Osteocyte (in vitro differentiated cells): Measurements from ENCODE around the gene NUBP2. TPM values are rescaled to one million over a fixed set of nuclear protein-coding genes. Genes with fewer than 3 reads are reported as not detected.

Source experiments
- DNase-seq: peaks from one replicate; pipeline ENCODE4 v3.0.0; 2021; ENCODE audit warnings: mixed read lengths; ENCODE audit not compliant: unreplicated experiment; ENCODE audit errors: extremely low spot score
- H3K27ac Mint-ChIP-seq: one replicate; pipeline ENCODE4 v1.8.0; 2021; ENCODE audit warnings: mild to moderate bottlenecking, mixed read lengths; ENCODE audit not compliant: unreplicated experiment
- H3K27me3 Mint-ChIP-seq: one replicate; pipeline ENCODE4 v1.8.0; 2021; ENCODE audit warnings: mixed read lengths; ENCODE audit not compliant: unreplicated experiment
- H3K36me3 Mint-ChIP-seq: one replicate; pipeline ENCODE4 v1.8.0; 2021; ENCODE audit warnings: mixed read lengths; ENCODE audit not compliant: unreplicated experiment
- H3K4me1 Mint-ChIP-seq: one replicate; pipeline ENCODE4 v1.8.0; 2021; ENCODE audit warnings: mixed read lengths; ENCODE audit not compliant: unreplicated experiment
- H3K4me3 Mint-ChIP-seq: one replicate; pipeline ENCODE4 v1.8.0; 2021; ENCODE audit warnings: mild to moderate bottlenecking, moderate library complexity, mixed read lengths; ENCODE audit not compliant: unreplicated experiment
- H3K9me3 Mint-ChIP-seq: one replicate; pipeline ENCODE4 v1.8.0; 2021; ENCODE audit warnings: mixed read lengths; ENCODE audit not compliant: unreplicated experiment
- total RNA-seq: library from RNA; stranded (reverse); gene quantifications from 2 replicates; pipeline ENCODE4 v1.2.1, GENCODE V29; 2021
- TF ChIP-seq, protein P1 (sequence below): fragments of 200-600 bp; sonication (generic); IDR thresholded peaks from 2 replicates; pipeline ENCODE4 v1.5.0; 2021; ENCODE audit warnings: antibody characterized with exemption, mild to moderate bottlenecking, moderate library complexity

NUBP2 gene
- total RNA-seq, 1 donor from 2014 or later, result 56.3 TPM

DNA sequence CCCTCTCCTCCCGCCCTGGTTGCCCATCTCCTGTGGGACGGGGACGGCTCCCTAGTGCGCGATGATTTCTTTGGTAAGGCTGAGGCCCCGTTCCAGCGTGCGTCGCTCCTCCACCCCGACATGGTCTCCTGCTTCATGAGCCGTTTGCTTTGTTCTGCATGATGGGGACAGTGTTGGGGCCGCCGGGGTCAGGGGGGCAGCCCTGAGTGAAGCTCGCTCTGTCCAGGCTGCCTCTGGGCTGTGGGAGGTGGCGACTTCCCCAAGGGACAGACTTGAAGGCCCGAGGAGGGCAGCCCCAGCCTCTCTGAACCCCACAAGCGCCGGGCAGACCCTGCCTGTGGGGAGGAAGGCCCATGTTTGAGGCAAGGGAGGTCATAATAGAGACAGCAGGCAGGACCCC, 23.8 kb upstream of the NUBP2 start:
- H3K4me1 Mint-ChIP-seq, result no peaks in the 10 kb centered on the region
- H3K27me3 Mint-ChIP-seq, result no peaks in the 10 kb centered on the region
- H3K36me3 Mint-ChIP-seq, result peaks cover 17% of the 10 kb centered on the region
- TF ChIP-seq, protein P1, sequence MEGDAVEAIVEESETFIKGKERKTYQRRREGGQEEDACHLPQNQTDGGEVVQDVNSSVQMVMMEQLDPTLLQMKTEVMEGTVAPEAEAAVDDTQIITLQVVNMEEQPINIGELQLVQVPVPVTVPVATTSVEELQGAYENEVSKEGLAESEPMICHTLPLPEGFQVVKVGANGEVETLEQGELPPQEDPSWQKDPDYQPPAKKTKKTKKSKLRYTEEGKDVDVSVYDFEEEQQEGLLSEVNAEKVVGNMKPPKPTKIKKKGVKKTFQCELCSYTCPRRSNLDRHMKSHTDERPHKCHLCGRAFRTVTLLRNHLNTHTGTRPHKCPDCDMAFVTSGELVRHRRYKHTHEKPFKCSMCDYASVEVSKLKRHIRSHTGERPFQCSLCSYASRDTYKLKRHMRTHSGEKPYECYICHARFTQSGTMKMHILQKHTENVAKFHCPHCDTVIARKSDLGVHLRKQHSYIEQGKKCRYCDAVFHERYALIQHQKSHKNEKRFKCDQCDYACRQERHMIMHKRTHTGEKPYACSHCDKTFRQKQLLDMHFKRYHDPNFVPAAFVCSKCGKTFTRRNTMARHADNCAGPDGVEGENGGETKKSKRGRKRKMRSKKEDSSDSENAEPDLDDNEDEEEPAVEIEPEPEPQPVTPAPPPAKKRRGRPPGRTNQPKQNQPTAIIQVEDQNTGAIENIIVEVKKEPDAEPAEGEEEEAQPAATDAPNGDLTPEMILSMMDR, result no peak
- no peaks in the 10 kb centered on the region for H3K9me3 Mint-ChIP-seq
- H3K4me3 Mint-ChIP-seq, result no peak overlapping the region
- no peak overlapping the region for H3K27ac Mint-ChIP-seq
- no peak for DNase-seq

DNA sequence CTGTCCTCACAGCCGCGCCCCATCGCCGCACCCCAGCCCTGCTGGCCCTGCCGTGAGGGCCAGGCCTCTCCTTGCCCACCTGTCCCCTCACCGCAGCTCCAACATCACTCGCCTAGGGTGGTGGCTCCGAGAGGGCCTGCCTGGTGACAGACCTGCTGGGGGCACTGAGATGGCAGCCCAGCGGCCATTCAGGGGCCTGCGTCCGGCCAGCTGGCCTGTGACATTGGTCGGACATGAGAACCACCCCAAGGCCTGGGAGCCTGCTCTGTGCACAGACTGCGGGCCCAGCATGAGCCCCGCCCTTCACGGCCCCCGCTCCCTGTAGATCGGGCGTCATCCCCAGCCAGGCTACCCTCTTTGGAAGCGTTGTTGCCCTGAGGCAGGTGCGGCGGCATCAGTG, 23.2 kb upstream of the NUBP2 start:
- DNase-seq, result no peak
- Mint-ChIP-seq H3K4me1 (no peaks in the 10 kb centered on the region), H3K36me3 (peaks cover 17% of the 10 kb centered on the region), H3K9me3 (no peaks in the 10 kb centered on the region), H3K4me3 (no peak overlapping the region), H3K27me3 (no peaks in the 10 kb centered on the region), H3K27ac (no peak overlapping the region)
- TF ChIP-seq, protein P1, result no peak

DNA sequence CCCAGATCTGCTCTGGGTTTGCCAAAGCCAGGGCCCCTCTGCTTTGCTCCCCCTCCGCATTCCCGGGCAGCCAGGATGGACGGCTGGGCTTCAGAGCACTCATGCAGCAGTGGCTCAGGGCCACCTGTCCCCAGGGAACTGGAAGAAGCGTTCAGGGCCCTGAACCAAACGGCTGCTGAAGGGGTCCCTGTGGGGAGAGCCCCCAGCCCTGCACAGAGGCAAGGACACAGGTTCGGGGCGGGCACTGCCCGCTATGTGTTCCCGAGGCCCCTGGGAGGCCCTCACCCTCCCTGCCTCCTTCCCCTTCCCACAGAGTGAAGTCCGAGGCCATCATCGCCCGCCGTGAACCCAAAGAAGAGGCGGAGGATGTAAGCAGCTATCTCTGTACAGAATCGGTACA, 21.8 kb upstream of the NUBP2 start:
- H3K27ac Mint-ChIP-seq, result no peak overlapping the region

DNA sequence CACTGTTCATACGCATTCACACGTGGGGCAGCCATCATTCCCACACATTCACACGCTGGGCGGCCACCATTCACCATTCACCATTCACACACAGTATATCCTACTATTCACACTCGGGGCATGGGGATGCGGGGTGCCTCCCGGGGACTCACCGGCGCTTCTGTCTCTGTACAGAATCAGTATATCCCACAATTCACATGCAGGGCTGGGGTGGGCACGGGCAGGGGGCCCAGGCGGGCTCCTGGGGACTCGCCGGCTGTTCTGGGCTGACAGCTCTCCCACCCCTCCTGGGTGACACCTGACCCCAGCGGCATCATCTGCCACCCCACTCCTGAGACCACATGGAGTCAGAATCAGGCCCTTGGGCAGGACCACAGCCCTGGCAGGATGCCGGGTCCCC, 21.0 kb upstream of the NUBP2 start:
- Mint-ChIP-seq H3K4me3 (no peak overlapping the region), H3K4me1 (no peaks in the 10 kb centered on the region), H3K36me3 (peaks cover 6% of the 10 kb centered on the region), H3K27me3 (no peaks in the 10 kb centered on the region), H3K9me3 (no peaks in the 10 kb centered on the region), H3K27ac (no peak overlapping the region)
- TF ChIP-seq, protein P1, result no peak
- DNase-seq, result no peak

More for the DNA sequence above, 21.8 kb upstream of the NUBP2 start:
- no peaks in the 10 kb centered on the region for H3K4me1 Mint-ChIP-seq
- peaks cover 9% of the 10 kb centered on the region for H3K36me3 Mint-ChIP-seq
- no peaks in the 10 kb centered on the region for H3K9me3 Mint-ChIP-seq
- H3K27me3 Mint-ChIP-seq, result no peaks in the 10 kb centered on the region
- no peak overlapping the region for H3K4me3 Mint-ChIP-seq
- DNase-seq, result no peak
- TF ChIP-seq, protein P1, result no peak

DNA sequence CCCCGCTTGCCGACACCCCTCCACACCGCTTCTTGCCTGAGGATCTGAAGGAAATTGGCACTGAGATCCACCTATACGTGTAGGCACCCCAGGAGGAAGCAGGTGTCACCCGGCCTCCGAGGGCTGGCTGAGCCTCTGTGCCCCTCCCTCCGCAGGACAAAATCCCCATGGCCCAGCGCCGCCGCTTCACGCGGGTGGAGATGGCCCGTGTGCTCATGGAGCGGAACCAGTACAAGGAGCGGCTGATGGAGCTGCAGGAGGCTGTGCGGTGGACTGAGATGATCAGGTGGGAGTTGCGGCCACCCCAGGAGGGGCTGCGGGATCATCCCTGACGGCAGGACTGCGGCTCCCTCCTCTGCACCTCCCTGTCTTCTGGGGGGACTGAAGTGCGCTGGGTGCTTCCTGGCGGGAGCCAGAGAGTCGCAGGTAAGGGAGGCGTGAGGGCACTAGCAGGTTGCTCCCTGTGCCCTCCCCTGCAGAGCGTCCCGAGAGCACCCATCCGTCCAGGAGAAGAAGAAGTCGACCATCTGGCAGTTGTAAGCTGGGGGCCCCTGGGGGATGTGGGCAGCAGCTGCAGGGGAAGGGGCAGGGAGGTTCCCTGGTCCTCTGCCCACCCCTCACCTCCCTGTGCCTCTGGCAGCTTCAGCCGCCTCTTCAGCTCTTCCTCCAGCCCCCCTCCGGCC, 20.4 kb upstream of the NUBP2 start:
- H3K4me3 Mint-ChIP-seq, result no peak overlapping the region
- H3K9me3 Mint-ChIP-seq, result no peaks in the 10 kb centered on the region
- no peak for DNase-seq
- H3K4me1 Mint-ChIP-seq, result no peaks in the 10 kb centered on the region
- H3K27ac Mint-ChIP-seq, result no peak overlapping the region
- TF ChIP-seq, protein P1, result no peak
- H3K27me3 Mint-ChIP-seq, result no peaks in the 10 kb centered on the region
- peaks cover 6% of the 10 kb centered on the region for H3K36me3 Mint-ChIP-seq
